ENCODE data around the gene SNX20. TPM values are rescaled to one million over a fixed set of nuclear protein-coding genes. Genes with fewer than 3 reads are reported as not detected.

The SNX20 gene
- total RNA-seq, 2 donors from 2014 or later: 44.0 to 58.9 TPM

GRCh38 chr16:50627419-50627818 is 53.7 kb downstream of the SNX20 start:
- H3K36me3 Mint-ChIP-seq (ENCODE audit: low read depth): peaks cover 3% of the 10 kb centered on the region
- H3K27ac Mint-ChIP-seq: peak overlapping the region; percentile 91
- no peaks in the 10 kb centered on the region for H3K27me3 Mint-ChIP-seq
- peaks cover 28% of the 10 kb centered on the region for H3K4me1 Mint-ChIP-seq
- peak in 1 of 3 donors; percentile 14 for DNase-seq
- H3K9me3 ChIP-seq (ENCODE audit: control insufficient read depth, low read length, poor library complexity, severe bottlenecking): no peaks in the 10 kb centered on the region
- ATAC-seq: peak; percentile 86
- H3K4me3 Mint-ChIP-seq: peak overlapping the region; percentile 83

- peak overlapping the region; percentile 83 for H3K4me3 Mint-ChIP-seq
- ATAC-seq: peak; percentile 58
These were observed 54.2 kb downstream of the SNX20 start for GRCh38 chr16:50626868-50627267.

GRCh38 chr16:50625374-50625773 is 55.7 kb downstream of the SNX20 start:
- Mint-ChIP-seq H3K4me3 (no peak overlapping the region), H3K4me1 (peaks cover 28% of the 10 kb centered on the region)
- ATAC-seq: no peak

More at GRCh38 chr16:50626868-50627267, 54.2 kb downstream of the SNX20 start:
- Mint-ChIP-seq H3K27me3 (no peaks in the 10 kb centered on the region), H3K36me3 (ENCODE audit: low read depth) (peaks cover 3% of the 10 kb centered on the region), H3K4me1 (peaks cover 28% of the 10 kb centered on the region), H3K27ac (peak overlapping the region; percentile 91)
- H3K9me3 ChIP-seq (ENCODE audit: control insufficient read depth, low read length, poor library complexity, severe bottlenecking): no peaks in the 10 kb centered on the region
- DNase-seq: no peak

GRCh38 chr16:50624449-50624970 is 56.6 kb downstream of the SNX20 start:
- ATAC-seq: no peak
- Mint-ChIP-seq H3K4me1 (peaks cover 29% of the 10 kb centered on the region), H3K27ac (no peak overlapping the region), H3K36me3 (ENCODE audit: low read depth) (no peaks in the 10 kb centered on the region), H3K27me3 (no peaks in the 10 kb centered on the region), H3K4me3 (no peak overlapping the region)
- no peaks in the 10 kb centered on the region for H3K9me3 ChIP-seq (ENCODE audit: control insufficient read depth, low read length, poor library complexity, severe bottlenecking)
- no peak for DNase-seq

More at GRCh38 chr16:50625374-50625773, 55.7 kb downstream of the SNX20 start:
- H3K36me3 Mint-ChIP-seq (ENCODE audit: low read depth): no peaks in the 10 kb centered on the region
- no peak overlapping the region for H3K27ac Mint-ChIP-seq
- no peaks in the 10 kb centered on the region for H3K27me3 Mint-ChIP-seq
- H3K9me3 ChIP-seq (ENCODE audit: control insufficient read depth, low read length, poor library complexity, severe bottlenecking): no peaks in the 10 kb centered on the region
- DNase-seq: no peak

GRCh38 chr16:50622643-50623369 is 58.3 kb downstream of the SNX20 start:
- H3K4me1 Mint-ChIP-seq: peaks cover 29% of the 10 kb centered on the region
- H3K27me3 Mint-ChIP-seq: no peaks in the 10 kb centered on the region
- no peaks in the 10 kb centered on the region for H3K9me3 ChIP-seq (ENCODE audit: control insufficient read depth, low read length, poor library complexity, severe bottlenecking)
- DNase-seq (no peak), ATAC-seq (no peak)
- no peak overlapping the region for H3K4me3 Mint-ChIP-seq
- H3K36me3 Mint-ChIP-seq (ENCODE audit: low read depth): no peaks in the 10 kb centered on the region
- peak overlapping the region; percentile 83 for H3K27ac Mint-ChIP-seq

- no peak overlapping the region for H3K4me3 Mint-ChIP-seq
- DNase-seq (no peak), ATAC-seq (no peak)
- peaks cover 21% of the 10 kb centered on the region for H3K4me1 Mint-ChIP-seq
- no peaks in the 10 kb centered on the region for H3K9me3 ChIP-seq (ENCODE audit: control insufficient read depth, low read length, poor library complexity, severe bottlenecking)
- H3K27me3 Mint-ChIP-seq: no peaks in the 10 kb centered on the region
- no peak overlapping the region for H3K27ac Mint-ChIP-seq
- no peaks in the 10 kb centered on the region for H3K36me3 Mint-ChIP-seq (ENCODE audit: low read depth)
These were observed 59.1 kb downstream of the SNX20 start for GRCh38 chr16:50622029-50622428.

Other genes starting within 250 kb of the SNX20 start
- gene NKD1, start 132.9 kb downstream of the SNX20 start, total RNA-seq: 1 to 10 TPM; 1.5 to 2.8 TPM
- 10 to 100 TPM in 1 of 2 donors, 1 to 10 TPM in 1; 9.4 to 16.6 TPM for gene NOD2, start 12.3 kb upstream of the SNX20 start, total RNA-seq
- gene CYLD, start 60.8 kb upstream of the SNX20 start, total RNA-seq: 100 to 1,000 TPM; 411 to 412 TPM